HG03575 (cell line): Measurements from ENCODE around the gene VMO1.

Experiments used
- ATAC-seq: cut with Tn5 transposase; IDR thresholded peaks from one replicate; pipeline ENCODE4 v1.9.1; 2021; ENCODE audit not compliant: unreplicated experiment, insufficient number of reproducible peaks, low FRiP score; ENCODE audit errors: extremely low read depth

The VMO1 gene

GRCh38 chr17:4768298-4768697 is 17.9 kb downstream of the VMO1 start:
- no peak for ATAC-seq

DNA sequence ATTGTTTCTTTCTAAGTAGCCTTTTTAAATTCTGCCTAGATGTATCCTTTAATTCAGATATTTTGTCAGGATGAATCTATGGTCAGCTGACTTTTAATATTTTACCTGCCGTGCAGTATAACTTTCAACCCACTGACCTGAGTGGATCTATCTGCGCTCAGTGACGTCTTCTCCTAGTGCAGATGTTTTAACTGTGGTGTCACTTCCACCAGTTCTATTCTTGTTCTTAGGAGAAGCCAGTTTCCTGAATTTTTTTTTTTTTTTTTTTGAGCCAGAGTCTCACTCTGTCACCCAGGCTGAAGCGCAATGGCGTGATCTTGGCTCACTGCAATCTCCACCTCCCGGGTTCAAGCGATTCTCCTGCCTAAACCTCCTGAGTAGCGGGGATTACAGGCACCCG is 19.4 kb downstream of the VMO1 start:
- ATAC-seq = no peak

DNA sequence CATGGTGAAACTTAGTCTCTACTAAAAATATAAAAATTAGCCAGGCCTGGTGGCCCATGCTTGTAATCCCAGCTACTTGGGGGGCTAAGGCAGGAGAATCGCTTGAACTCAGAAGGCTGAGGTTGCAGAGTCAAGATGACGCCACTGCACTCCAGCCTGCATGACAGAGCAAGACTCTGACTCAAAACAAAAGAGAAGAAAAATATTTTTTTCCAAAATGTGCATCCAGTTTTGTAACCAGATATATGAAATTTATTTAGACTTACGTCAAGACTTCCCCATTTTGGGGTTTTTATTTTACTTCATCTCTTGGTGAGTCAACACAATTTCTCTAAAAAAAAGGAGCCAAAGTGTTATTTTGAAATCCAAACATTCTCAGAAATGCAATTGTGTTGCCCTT is 20.0 kb downstream of the VMO1 start:
- no peak for ATAC-seq

GRCh38 chr17:4764595-4764994 is 21.6 kb downstream of the VMO1 start:
- no peak for ATAC-seq

GRCh38 chr17:4759776-4760236 is 26.4 kb downstream of the VMO1 start:
- no peak for ATAC-seq

DNA sequence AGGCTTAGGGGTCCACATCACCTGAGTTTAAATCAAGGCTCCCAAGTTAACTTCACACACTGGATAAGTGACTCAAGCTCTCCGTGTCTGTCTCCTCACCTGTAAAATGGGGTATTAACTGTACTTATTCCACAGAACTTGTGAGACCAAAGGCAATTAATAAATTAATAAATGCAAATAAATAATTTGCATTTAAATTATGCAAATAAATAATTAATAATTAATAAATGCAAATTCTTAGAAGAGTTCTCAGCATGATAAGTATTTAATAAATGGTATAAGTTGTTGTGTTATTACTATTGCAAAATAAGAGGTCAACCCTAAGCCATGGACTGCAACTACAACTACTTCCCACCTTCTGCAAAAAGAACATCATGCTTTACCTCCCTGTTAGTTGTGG is 32.8 kb downstream of the VMO1 start:
- no peak for ATAC-seq

DNA sequence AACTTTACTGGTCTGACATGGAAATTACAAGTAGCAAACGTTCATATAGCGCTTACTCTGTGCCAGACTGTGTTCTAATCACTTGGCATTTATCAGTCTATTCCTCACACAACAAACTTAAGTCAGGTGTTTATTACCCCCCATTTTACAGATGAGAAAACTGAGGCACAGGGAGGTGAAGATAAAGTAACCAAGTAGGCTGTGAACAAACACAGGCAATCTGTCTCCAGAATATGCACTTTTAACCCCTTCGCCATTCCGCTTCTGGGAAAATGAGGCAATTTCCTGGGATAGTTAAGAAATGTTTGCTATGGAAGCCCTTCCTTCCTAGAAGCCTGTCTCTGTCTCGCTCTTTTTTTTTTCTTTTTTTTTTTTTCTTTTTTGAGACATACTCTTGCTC is 34.2 kb downstream of the VMO1 start:
- ATAC-seq = no peak

GRCh38 chr17:4750606-4751005 is 35.6 kb downstream of the VMO1 start:
- ATAC-seq = no peak

DNA sequence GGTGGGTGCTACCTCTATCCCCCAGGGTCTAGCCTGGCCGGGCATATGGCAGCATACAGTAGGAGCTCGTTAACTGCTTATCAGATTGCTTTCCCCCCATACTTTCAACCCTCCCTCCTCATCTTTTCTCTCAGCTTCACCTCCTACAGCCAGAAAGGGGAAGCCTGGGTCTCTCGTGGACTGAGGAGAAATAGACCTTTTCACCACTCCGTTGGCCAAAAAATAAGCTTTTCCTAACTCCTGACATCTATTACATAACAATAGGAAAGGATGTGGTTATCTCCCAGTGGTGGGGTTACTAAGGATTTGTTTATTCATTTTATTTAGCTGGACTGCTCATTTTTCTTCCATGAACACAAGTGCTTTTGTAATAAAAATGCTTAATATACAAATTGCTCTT is 37.5 kb downstream of the VMO1 start:
- ATAC-seq = no peak

DNA sequence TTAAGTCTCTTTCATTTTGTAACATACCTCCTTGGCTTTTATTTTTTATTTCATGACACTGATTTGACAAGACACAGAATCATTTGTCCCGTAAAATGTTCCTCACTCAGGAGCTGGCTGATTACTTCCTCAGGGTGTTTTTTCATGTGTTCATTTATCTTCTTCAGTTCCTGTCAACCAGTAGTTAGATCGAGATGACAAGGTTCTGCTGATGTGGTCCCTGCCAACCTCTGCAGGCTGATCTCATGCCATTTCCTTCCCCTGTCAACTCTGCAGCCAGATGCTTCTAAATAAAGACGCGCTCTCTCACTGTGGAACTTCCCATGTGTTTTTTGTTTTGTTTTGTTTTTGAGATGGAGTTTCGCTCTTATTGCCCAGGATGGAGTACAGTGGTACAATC is 38.3 kb downstream of the VMO1 start:
- no peak for ATAC-seq

- no peak for ATAC-seq
These were observed 40.9 kb downstream of the VMO1 start for GRCh38 chr17:4744999-4745969.

- ATAC-seq = no peak
These were observed 42.3 kb downstream of the VMO1 start for GRCh38 chr17:4743898-4744297.

DNA sequence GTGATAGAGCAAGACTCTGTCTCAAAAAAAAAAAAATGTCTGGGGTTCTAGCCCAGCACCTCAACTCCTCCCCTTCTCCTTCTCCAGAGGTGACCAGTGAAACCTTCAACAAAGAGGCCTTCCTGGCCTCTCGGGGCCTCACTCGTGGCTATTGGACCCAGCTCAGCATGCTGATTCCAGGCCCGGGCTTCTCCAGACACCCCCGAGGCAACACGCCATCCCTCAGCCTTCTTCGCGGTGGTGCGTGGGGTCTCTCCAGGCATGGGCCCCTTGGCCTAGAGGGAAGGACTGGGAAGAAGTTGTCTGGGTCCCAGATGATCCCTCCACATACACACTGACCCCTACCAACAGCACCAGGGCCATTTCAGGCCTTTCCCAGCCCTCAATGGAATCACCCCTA is 42.9 kb downstream of the VMO1 start:
- no peak for ATAC-seq

GRCh38 chr17:4742629-4743028 is 43.5 kb downstream of the VMO1 start:
- ATAC-seq = no peak

DNA sequence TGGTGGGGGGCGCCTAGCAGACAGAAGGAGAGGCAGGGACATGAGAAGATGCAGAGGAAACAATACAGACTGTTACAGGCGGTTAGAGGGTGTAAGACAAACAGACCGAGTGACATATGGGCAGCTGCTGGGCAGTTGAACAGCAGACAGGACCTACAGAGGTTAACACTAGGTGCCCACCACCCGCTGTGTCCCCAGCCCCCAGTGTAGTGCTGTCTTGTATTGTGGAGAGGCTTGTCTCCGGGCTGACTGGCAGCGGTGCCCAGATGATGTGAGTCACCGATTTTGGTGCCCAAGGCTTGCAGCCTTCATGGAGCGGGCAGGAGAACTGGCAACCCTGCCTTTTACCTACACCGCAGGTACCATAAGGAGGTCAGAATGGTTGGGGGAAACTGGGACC is 44.0 kb downstream of the VMO1 start:
- no peak for ATAC-seq

GRCh38 chr17:4741544-4741943 is 44.6 kb downstream of the VMO1 start:
- ATAC-seq = no peak

DNA sequence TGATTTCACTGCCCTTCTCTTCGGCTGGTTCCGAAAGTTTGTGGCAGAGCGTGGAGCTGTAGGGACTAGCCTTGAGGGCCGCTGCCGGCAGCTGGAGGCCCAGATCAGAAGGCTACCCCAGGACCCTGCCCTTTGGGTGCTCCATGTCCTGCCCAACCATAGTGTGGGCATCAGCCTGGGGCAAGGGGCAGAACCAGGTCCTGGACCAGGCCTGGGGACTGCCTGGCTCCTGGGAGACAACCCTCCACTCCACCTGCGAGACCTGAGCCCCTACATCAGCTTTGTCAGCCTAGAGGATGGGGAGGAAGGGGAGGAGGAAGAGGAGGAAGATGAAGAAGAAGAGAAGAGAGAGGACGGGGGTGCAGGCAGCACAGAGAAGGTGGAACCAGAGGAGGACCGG is 45.6 kb downstream of the VMO1 start:
- no peak for ATAC-seq

DNA sequence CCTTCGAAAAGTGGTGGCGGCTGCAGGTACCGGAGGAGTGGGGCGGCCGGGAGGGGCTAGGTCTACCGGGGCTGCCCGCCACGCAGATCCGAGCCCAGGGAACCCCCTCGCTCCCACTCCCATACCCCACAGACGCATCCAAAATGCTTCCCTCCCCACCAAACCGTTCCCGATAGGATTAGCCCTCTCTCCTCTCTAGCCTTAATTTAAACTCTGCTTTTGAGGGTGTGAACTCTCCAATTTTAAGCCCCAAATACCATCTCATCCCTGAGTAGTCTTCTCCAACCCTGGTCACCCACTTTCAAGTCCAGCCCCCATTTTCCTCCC is 46.2 kb downstream of the VMO1 start:
- no peak for ATAC-seq

DNA sequence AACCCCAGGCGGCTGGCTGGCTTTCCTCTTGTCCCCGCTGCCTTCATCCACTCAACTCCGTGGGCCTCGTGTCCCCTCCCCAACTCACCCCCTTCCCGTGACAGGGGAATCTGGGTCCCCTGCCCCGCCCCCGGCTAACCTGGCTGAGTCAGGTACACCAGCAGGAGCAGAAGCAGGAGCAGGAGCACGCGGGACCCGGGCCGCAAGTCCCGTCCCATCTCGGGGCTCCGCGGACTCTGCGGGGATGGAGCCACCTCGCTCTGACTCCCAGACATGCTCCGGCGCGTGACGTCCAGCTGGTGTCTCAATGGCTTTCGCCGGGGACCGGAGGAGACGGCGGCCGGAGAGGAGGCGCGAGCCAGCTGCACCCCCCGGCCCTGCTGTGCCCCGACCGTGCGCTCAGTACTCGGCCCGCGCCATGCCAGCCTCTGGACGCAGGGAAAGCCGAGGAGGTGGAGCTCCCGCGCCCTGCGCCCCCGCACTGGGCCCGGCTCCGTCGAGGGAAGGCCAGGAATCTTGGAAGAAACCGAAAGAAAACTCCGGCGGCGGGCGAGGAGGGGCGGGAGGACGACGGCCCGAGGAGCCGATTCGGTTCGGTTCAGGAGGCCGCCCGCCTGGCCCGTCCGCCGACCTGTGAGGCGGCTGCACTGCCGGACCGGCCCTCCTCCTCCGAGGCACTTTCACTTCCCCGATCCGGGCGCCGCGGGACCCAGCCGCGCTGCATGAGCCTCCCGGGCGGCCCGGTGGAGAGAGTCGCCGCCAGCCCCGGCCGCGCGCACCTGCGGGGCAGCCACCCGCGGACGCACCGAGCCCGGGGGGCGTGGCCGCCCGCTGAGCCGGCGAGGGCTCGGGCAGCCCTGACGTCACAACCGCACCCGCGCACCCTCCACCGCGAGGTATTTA is 46.8 kb downstream of the VMO1 start, which contains the start of the genes CXCL16 and ZMYND15:
CXCL16 (minus strand) TSS at position 807 of the 903 bp plus-strand sequence; CDS start at position 218, 589 bp downstream.
ZMYND15 (plus strand) TSS at position 712 of the 903 bp plus-strand sequence. CDS start 716 bp downstream, outside the sequence.
- ATAC-seq = no peak
